ENCODE results near the gene KMT2B.

KMT2B gene

GRCh38 chr19:35734273-35734672 lies 16.5 kb downstream of the KMT2B start:
- peaks cover 40% of the 10 kb centered on the region for H3K36me3 ChIP-seq (ENCODE audit: control insufficient read depth, insufficient read depth, low read length)
- 95 to 97% methylated on average over 8 of the region's 8 CpGs for WGBS, 2 experiments
- H3K4me3 ChIP-seq (ENCODE audit: insufficient read depth, low read depth, low read length) = no peak overlapping the region
- no peak overlapping the region for H3K27ac ChIP-seq (ENCODE audit: insufficient read depth, low read depth, low read length, poor library complexity, severe bottlenecking)
- no peaks in the 10 kb centered on the region for H3K4me1 ChIP-seq (ENCODE audit: control insufficient read depth, insufficient read depth, low read length)
- no peaks in the 10 kb centered on the region for H3K9me3 ChIP-seq (ENCODE audit: control insufficient read depth, low read length)
- no peaks in the 10 kb centered on the region for H3K27me3 ChIP-seq (ENCODE audit: control insufficient read depth, insufficient read depth, low read length, poor library complexity, severe bottlenecking)

- peaks cover 36% of the 10 kb centered on the region for H3K36me3 ChIP-seq (ENCODE audit: control insufficient read depth, insufficient read depth, low read length)
- no peaks in the 10 kb centered on the region for H3K9me3 ChIP-seq (ENCODE audit: control insufficient read depth, low read length)
- no peaks in the 10 kb centered on the region for H3K27me3 ChIP-seq (ENCODE audit: control insufficient read depth, insufficient read depth, low read length, poor library complexity, severe bottlenecking)
- H3K4me3 ChIP-seq (ENCODE audit: insufficient read depth, low read depth, low read length) = no peak overlapping the region
- peaks cover under 1% of the 10 kb centered on the region for H3K4me1 ChIP-seq (ENCODE audit: control insufficient read depth, insufficient read depth, low read length)
- 93 to 96% methylated on average over 5 of the region's 5 CpGs for WGBS, 2 experiments
- H3K27ac ChIP-seq (ENCODE audit: insufficient read depth, low read depth, low read length, poor library complexity, severe bottlenecking) = no peak overlapping the region
Measured at GRCh38 chr19:35734889-35735288, 17.1 kb downstream of the KMT2B start.

GRCh38 chr19:35736913-35737886 lies 19.4 kb downstream of the KMT2B start:
- Histone ChIP-seq H3K27ac (ENCODE audit: insufficient read depth, low read depth, low read length, poor library complexity, severe bottlenecking) (no peak overlapping the region), H3K9me3 (ENCODE audit: control insufficient read depth, low read length) (no peaks in the 10 kb centered on the region), H3K27me3 (ENCODE audit: control insufficient read depth, insufficient read depth, low read length, poor library complexity, severe bottlenecking) (no peaks in the 10 kb centered on the region), H3K4me3 (ENCODE audit: insufficient read depth, low read depth, low read length) (no peak overlapping the region), H3K4me1 (ENCODE audit: control insufficient read depth, insufficient read depth, low read length) (peaks cover 9% of the 10 kb centered on the region), H3K36me3 (ENCODE audit: control insufficient read depth, insufficient read depth, low read length) (peaks cover 25% of the 10 kb centered on the region)
- WGBS, 2 experiments = 93 to 94% methylated on average over 22 of the region's 22 CpGs

GRCh38 chr19:35738021-35738886 lies 20.5 kb downstream of the KMT2B start:
- Histone ChIP-seq H3K4me3 (ENCODE audit: insufficient read depth, low read depth, low read length) (no peak overlapping the region), H3K4me1 (ENCODE audit: control insufficient read depth, insufficient read depth, low read length) (peaks cover 9% of the 10 kb centered on the region), H3K9me3 (ENCODE audit: control insufficient read depth, low read length) (no peaks in the 10 kb centered on the region), H3K27me3 (ENCODE audit: control insufficient read depth, insufficient read depth, low read length, poor library complexity, severe bottlenecking) (no peaks in the 10 kb centered on the region), H3K27ac (ENCODE audit: insufficient read depth, low read depth, low read length, poor library complexity, severe bottlenecking) (no peak overlapping the region), H3K36me3 (ENCODE audit: control insufficient read depth, insufficient read depth, low read length) (peaks cover 20% of the 10 kb centered on the region)
- WGBS, 2 experiments = 96% methylated on average over 37 of the region's 37 CpGs

- H3K9me3 ChIP-seq (ENCODE audit: control insufficient read depth, low read length) = no peaks in the 10 kb centered on the region
- no peaks in the 10 kb centered on the region for H3K27me3 ChIP-seq (ENCODE audit: control insufficient read depth, insufficient read depth, low read length, poor library complexity, severe bottlenecking)
- WGBS, 2 experiments = 93 to 95% methylated on average over 2 of the region's 2 CpGs
- no peak overlapping the region for H3K27ac ChIP-seq (ENCODE audit: insufficient read depth, low read depth, low read length, poor library complexity, severe bottlenecking)
- peaks cover 10% of the 10 kb centered on the region for H3K4me1 ChIP-seq (ENCODE audit: control insufficient read depth, insufficient read depth, low read length)
- H3K36me3 ChIP-seq (ENCODE audit: control insufficient read depth, insufficient read depth, low read length) = peaks cover 19% of the 10 kb centered on the region
- no peak overlapping the region for H3K4me3 ChIP-seq (ENCODE audit: insufficient read depth, low read depth, low read length)
Measured at GRCh38 chr19:35738887-35739229, 21.1 kb downstream of the KMT2B start.

GRCh38 chr19:35739275-35740107 lies 21.7 kb downstream of the KMT2B start:
- H3K4me1 ChIP-seq (ENCODE audit: control insufficient read depth, insufficient read depth, low read length) = peaks cover 16% of the 10 kb centered on the region
- WGBS, 2 experiments = 86% methylated on average over 29 of the region's 29 CpGs
- no peak overlapping the region for H3K27ac ChIP-seq (ENCODE audit: insufficient read depth, low read depth, low read length, poor library complexity, severe bottlenecking)
- H3K4me3 ChIP-seq (ENCODE audit: insufficient read depth, low read depth, low read length) = peak overlapping the region; percentile 77
- no peaks in the 10 kb centered on the region for H3K27me3 ChIP-seq (ENCODE audit: control insufficient read depth, insufficient read depth, low read length, poor library complexity, severe bottlenecking)
- peaks cover 13% of the 10 kb centered on the region for H3K36me3 ChIP-seq (ENCODE audit: control insufficient read depth, insufficient read depth, low read length)
- H3K9me3 ChIP-seq (ENCODE audit: control insufficient read depth, low read length) = no peaks in the 10 kb centered on the region

- H3K9me3 ChIP-seq (ENCODE audit: control insufficient read depth, low read length) = no peaks in the 10 kb centered on the region
- peaks cover 13% of the 10 kb centered on the region for H3K36me3 ChIP-seq (ENCODE audit: control insufficient read depth, insufficient read depth, low read length)
- H3K4me1 ChIP-seq (ENCODE audit: control insufficient read depth, insufficient read depth, low read length) = peaks cover 16% of the 10 kb centered on the region
- H3K27ac ChIP-seq (ENCODE audit: insufficient read depth, low read depth, low read length, poor library complexity, severe bottlenecking) = no peak overlapping the region
- 7 to 11% methylated on average over 16 of the region's 16 CpGs for WGBS, 2 experiments
- no peaks in the 10 kb centered on the region for H3K27me3 ChIP-seq (ENCODE audit: control insufficient read depth, insufficient read depth, low read length, poor library complexity, severe bottlenecking)
- H3K4me3 ChIP-seq (ENCODE audit: insufficient read depth, low read depth, low read length) = peak overlapping the region; percentile 77
Measured at GRCh38 chr19:35740108-35740422, 22.3 kb downstream of the KMT2B start.

- Histone ChIP-seq H3K4me1 (ENCODE audit: control insufficient read depth, insufficient read depth, low read length) (peaks cover 16% of the 10 kb centered on the region), H3K9me3 (ENCODE audit: control insufficient read depth, low read length) (no peaks in the 10 kb centered on the region), H3K27me3 (ENCODE audit: control insufficient read depth, insufficient read depth, low read length, poor library complexity, severe bottlenecking) (no peaks in the 10 kb centered on the region), H3K27ac (ENCODE audit: insufficient read depth, low read depth, low read length, poor library complexity, severe bottlenecking) (peak overlapping the region; percentile 95), H3K36me3 (ENCODE audit: control insufficient read depth, insufficient read depth, low read length) (peaks cover 13% of the 10 kb centered on the region), H3K4me3 (ENCODE audit: insufficient read depth, low read depth, low read length) (peak overlapping the region; percentile 77)
- WGBS, 2 experiments = 0% methylated on average over 63 of the region's 63 CpGs
Measured at GRCh38 chr19:35740423-35741202, 22.8 kb downstream of the KMT2B start.

GRCh38 chr19:35741203-35741515 lies 23.4 kb downstream of the KMT2B start:
- WGBS, 2 experiments = 1% methylated on average over 11 to 12 of the region's 12 CpGs
- H3K36me3 ChIP-seq (ENCODE audit: control insufficient read depth, insufficient read depth, low read length) = peaks cover 13% of the 10 kb centered on the region
- H3K27ac ChIP-seq (ENCODE audit: insufficient read depth, low read depth, low read length, poor library complexity, severe bottlenecking) = peak overlapping the region; percentile 95
- H3K9me3 ChIP-seq (ENCODE audit: control insufficient read depth, low read length) = no peaks in the 10 kb centered on the region
- H3K4me1 ChIP-seq (ENCODE audit: control insufficient read depth, insufficient read depth, low read length) = peaks cover 16% of the 10 kb centered on the region
- peak overlapping the region; percentile 77 for H3K4me3 ChIP-seq (ENCODE audit: insufficient read depth, low read depth, low read length)
- H3K27me3 ChIP-seq (ENCODE audit: control insufficient read depth, insufficient read depth, low read length, poor library complexity, severe bottlenecking) = no peaks in the 10 kb centered on the region

All from ectodermal cell (in vitro differentiated cells).